ENCODE measurements around the gene MRPL14. TPM values are rescaled to one million over a fixed set of nuclear protein-coding genes. Genes with fewer than 3 reads are reported as not detected.
A peak's percentile ranks its signal among the peaks of the same experiment; 100 is the strongest.

MRPL14 gene
- total RNA-seq (2021; ENCODE audit: unreplicated experiment), result 69.6 TPM
- 64.7 and 76.7 TPM in 2 replicates for polyA plus RNA-seq (2012)
- Bru-seq, nascent RNA, result percentile 89 among the genes with signal in this experiment
- percentile 81 among the genes with signal in this experiment for BruChase-seq, experiment 1, labeled RNA remaining after a 6-hour chase
- percentile 85 among the genes with signal in this experiment for BruChase-seq, experiment 2, labeled RNA remaining after a 2-hour chase
- long read RNA-seq, transcript MRPL14-201 (3 exons, 959 nt), result major isoform, 58 of 109 reads
- long read RNA-seq, partial matches to known transcripts, result 7 of 109 reads
- long read RNA-seq, other reads (novel, unspliced or antisense), result 44 of 109 reads

GRCh38 chr6:44127186-44128019 is at the start of gene MRPL14, which contains the start of gene TMEM63B:
Gene MRPL14 (minus strand): TSS chr6:44127452. CDS start chr6:44116611, 10,841 bp downstream.
Gene TMEM63B (plus strand): TSS chr6:44127554. CDS start chr6:44134585, 7,031 bp downstream.
- Histone ChIP-seq H3K27me3 (ENCODE audit: insufficient read depth, low read length) (no peaks in the 10 kb centered on the region), H3K4me3 (replicated peaks in 1 of 2; ENCODE audit: low read depth in 1 of 2, low read length in 2 of 2) (peak within 1 kb of the TSS; percentile 69 to 80), H4K20me1 (ENCODE audit: insufficient read depth) (peaks cover 19% of the 10 kb centered on the region), H3K36me3 (ENCODE audit: control insufficient read depth in 1 of 2, insufficient read depth in 2 of 2, low read length in 2 of 2) (peaks cover 0 to 13% of the 10 kb centered on the region in 2 experiments; a peak in 1 of 4 replicates), H3K4me2 (ENCODE audit: low read length) (peak within 1 kb of the TSS; percentile 95), H3K4me1 (ENCODE audit: control insufficient read depth in 1 of 2, insufficient read depth in 2 of 2, low read length in 2 of 2) (peaks cover 20 to 50% of the 10 kb centered on the region in 2 experiments; a peak in 3 of 4 replicates), H2AFZ (ENCODE audit: low read depth, low read length, poor library complexity, severe bottlenecking) (no peak within 1 kb of the TSS), H3K9me3 (ENCODE audit: control insufficient read depth in 1 of 2, insufficient read depth in 1 of 2, low read depth in 1 of 2, low read length in 2 of 2) (no peaks in the 10 kb centered on the region), H3K79me2 (ENCODE audit: insufficient read depth, low read length) (peaks cover 75% of the 10 kb centered on the region), H3K9me2 (ENCODE audit: insufficient read depth) (no peaks in the 10 kb centered on the region), H3K9ac (ENCODE audit: low read length) (peak within 1 kb of the TSS; percentile 90), H3K27ac (ENCODE audit: low read depth, low read length) (peak within 1 kb of the TSS; percentile 76)
- ChIA-PET RAD21 (ENCODE audit: low non-redundant PET in 1 of 2, low total read pairs in 2 of 2, uncharacterized antibody in 2 of 2, unreplicated experiment in 2 of 2) (interaction anchor here in 1 of 2 experiments (0.5 kb wide), 1 partner anchor 50 kb away, joined by 3 read pairs; no protein-coding TSS in a partner anchor), CTCF (interaction anchor here (0.6 to 1.2 kb wide), 2 partner anchors 27 to 403 kb away, joined by 3 to 4 read pairs; no protein-coding TSS in a partner anchor), POLR2A (interaction anchor here (0.5 to 1.0 kb wide), 4 partner anchors 9 to 276 kb away, joined by 3 to 9 read pairs (median 5); partner anchors contain the start of gene HSP90AB1)
- no TSS peak for BruUV-seq (replicated peaks)
- peak; percentile 87 for ATAC-seq
- intact Hi-C loops (cut with micrococcal nuclease), result no loop called here
- TF ChIP-seq MAX (IDR thresholded peaks at IDR 0.05) (peak; percentile 65; the same call in 1 of the 2 replicates), POLR2AphosphoS5 (IDR thresholded peaks at IDR 0.05; ENCODE audit: low read depth, low read length) (peak; percentile 95), JUND (IDR thresholded peaks at IDR 0.05) (no peak), POLR2A (IDR thresholded peaks at IDR 0.05; ENCODE audit: borderline replicate concordance, extremely low read depth, insufficient read depth, insufficient read length) (peak; percentile 78), SRF (IDR thresholded peaks at IDR 0.05; ENCODE audit: low read depth) (no peak), EGR1 (IDR thresholded peaks at IDR 0.05; ENCODE audit: low read depth) (no peak), ZFX (IDR thresholded peaks at IDR 0.05) (peak; percentile 49; the same call in 1 of the 2 replicates), SIN3A (IDR thresholded peaks at IDR 0.05; ENCODE audit: low read depth) (no peak; the same call in 1 of the 2 replicates), YY1 (IDR thresholded peaks at IDR 0.05; ENCODE audit: extremely low read depth, insufficient replicate concordance, low read depth, low read length) (peak; percentile 31)
- DNase-seq (ENCODE audit: low read depth, low spot score), result peak; percentile 65

Measured in HCT116 (cell line).